ENCODE measurements around the gene L3HYPDH.

GRCh38 chr14:59510001-59510400 lies 25.8 kb upstream of the L3HYPDH start:
- no peak for TF ChIP-seq CTCF (IDR thresholded peaks at IDR 0.05)
- TF ChIP-seq POLR2AphosphoS5 (IDR thresholded peaks at IDR 0.05; ENCODE audit: low read depth, low read length): no peak

Measured in Panc1 (cell line).